GM21515 (cell line): ENCODE measurements around the gene SLIT3.

Experiments used
- ATAC-seq: cut with Tn5 transposase; IDR thresholded peaks from one replicate; pipeline ENCODE4 v1.9.1; 2021; ENCODE audit not compliant: unreplicated experiment

The SLIT3 gene

GRCh38 chr5:169006842-169007790, 293.8 kb downstream of the SLIT3 start:
- no peak for ATAC-seq

DNA sequence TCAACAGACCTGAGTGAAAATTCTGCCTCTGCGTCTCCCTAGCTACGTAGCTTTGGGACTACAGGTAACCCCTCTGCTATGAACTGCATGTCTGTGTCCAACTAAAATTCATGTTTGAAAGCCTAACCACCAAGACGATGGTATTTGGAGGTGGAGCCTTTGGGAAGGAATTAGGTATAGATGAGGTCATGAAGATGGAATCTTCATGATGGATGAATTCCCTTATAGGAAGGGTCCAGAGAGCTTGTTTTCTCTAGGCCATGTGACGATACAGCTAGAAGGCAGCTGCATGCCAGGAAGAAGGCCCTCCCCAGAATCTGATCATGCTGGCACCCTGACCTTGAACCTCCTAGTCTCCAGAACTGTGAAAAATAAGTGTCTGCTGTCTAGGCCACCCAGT, 296.4 kb downstream of the SLIT3 start:
- ATAC-seq, result no peak

GRCh38 chr5:169003721-169004541, 297.0 kb downstream of the SLIT3 start:
- ATAC-seq, result no peak

GRCh38 chr5:169002953-169003555, 297.9 kb downstream of the SLIT3 start:
- no peak for ATAC-seq

DNA sequence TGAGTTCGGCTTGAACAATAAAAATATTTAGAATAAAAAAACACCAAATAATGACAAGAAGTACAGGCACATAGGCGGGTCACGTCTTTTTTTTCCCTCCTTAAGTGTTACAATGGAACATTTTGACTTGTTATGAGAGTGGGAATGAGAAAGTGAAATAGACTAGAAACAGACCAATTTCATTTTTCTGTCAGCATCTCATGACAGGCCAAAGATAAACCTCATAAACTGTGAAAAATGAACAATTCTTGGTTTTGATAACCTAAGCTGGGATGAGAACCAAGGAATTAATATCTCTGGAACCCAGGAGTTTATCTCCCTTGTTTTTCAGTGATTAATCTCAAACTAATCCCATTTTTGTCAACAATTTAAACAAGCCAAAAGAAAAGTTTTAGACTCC, 299.5 kb downstream of the SLIT3 start:
- ATAC-seq, result no peak

- ATAC-seq, result no peak
Observed at GRCh38 chr5:168995024-168995423, 305.9 kb downstream of the SLIT3 start.

DNA sequence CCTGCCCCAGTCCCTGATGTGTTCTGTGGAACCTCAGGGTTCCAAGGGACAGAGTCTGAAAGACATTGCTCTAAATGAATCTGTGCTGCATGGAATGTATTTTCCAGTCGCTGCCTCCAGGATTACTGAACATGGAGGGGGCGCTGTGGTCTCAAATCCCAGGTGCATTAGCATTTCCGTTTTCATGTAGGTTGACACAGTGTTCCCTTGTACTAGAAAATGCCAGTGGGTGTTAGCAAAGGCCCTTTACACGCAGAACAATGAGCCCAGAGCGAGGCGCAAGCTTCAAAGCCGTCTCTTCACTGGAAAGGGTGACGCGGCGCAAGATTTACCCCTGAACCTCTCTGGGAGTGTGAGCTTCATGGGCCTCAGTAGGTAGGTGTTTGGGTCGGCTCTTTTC, 308.3 kb downstream of the SLIT3 start:
- no peak for ATAC-seq

GRCh38 chr5:168992016-168992415, 308.9 kb downstream of the SLIT3 start:
- no peak for ATAC-seq

DNA sequence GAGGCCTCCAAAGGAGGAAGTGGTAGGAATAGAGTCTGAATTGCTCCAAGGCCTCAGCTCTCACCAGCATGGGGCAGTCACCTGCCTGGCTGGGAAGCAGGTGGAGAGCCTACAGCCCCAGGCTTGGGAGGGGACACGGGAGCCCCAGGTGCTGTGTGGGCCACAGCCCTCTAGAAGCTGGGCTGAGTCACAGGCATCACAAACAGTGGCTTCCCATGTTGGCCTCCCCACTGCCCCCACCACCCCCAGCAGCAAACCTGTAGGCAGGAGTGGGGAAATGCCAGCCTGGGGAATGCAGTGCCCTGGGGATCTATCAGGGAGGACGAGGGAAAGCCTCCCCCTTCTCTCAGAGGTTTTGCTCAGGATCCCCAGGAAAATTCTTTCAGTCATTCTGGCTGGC, 309.6 kb downstream of the SLIT3 start:
- no peak for ATAC-seq

- no peak for ATAC-seq
Observed at GRCh38 chr5:168990679-168991078, 310.3 kb downstream of the SLIT3 start.

- ATAC-seq, result no peak
Observed at GRCh38 chr5:168989731-168990505, 311.0 kb downstream of the SLIT3 start.

DNA sequence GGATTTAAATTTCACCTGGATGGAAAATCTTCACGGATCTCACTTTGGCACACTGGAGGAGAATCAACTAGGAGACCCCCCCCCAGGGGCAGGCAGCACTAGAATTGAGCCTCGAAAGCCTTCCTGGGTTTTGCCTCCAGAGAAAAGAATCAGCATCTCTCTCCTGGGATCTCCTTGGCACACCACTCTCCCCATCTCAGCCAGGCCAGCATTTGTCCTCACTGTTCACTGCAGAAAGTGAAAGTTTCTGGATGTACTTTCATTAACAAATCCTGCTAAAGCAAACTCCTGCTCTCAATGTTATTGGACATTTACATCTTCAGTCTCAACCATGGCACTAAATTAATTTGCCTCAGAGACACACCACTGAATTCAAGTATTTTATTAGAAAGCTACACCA, 312.2 kb downstream of the SLIT3 start:
- ATAC-seq, result no peak

GRCh38 chr5:168987543-168988300, 313.2 kb downstream of the SLIT3 start:
- no peak for ATAC-seq

DNA sequence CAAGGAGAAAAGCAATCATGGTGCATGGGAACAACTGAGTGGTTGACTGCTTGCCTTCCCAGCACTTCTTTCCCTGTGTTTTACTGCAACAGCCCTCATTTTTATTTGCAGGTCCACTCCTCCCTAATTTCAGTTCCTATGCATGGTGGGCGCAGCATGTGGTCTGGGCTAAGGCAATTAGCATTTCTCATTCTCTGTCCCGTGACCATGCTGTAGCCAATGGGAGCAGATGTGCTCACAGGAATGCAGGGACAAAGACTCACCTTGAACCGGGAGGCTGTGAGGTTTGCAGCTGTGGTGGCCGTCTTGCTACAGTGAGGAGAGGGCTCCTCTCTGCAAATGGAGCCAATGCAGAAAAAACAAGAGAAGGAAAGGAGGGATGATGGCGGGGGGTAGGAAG, 315.5 kb downstream of the SLIT3 start:
- no peak for ATAC-seq

DNA sequence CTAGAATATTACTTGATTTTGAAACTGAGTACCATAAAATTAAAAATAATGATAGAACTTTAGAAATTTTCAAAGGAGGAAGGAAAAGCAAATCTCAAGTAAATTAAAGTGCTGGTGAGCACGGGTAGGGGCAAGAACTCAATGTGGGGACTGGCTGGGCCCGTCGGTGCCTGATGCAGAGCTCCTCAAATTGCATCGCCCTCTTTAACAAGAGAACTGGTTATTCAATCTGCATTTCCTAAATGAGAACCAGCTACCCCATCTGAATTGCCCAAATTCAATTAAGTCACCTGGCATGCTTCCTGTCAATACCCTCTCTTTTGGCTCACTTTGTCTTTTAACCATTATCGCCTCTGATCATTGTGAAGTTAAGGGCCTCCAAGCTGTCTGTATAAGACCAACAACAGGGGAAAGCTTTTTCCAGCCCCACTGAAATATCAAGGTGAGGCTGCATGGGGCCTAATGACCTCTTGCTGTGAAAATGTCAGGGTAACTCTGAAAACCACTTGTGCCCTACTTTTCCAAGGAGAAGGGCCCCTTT, 316.7 kb downstream of the SLIT3 start:
- ATAC-seq, result no peak

DNA sequence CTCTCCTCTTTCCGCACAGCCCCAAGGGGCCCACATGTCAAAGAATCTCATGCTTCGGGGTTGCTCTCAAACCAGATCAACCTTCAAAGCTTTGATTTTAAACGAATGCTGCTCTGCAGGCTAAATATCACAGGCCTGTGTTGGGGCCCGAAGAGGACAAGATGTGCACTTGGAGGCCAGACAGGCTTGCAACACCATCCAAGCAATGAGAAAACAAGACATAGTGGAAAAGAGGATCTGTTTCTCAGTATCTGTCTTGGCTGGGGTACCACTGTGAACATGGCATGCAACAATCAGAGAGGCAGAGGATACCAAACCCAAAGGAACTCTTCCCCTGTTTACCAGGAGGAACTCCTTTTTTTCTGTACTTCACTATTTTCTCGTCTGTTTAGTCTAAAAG, 321.8 kb downstream of the SLIT3 start:
- ATAC-seq, result no peak

DNA sequence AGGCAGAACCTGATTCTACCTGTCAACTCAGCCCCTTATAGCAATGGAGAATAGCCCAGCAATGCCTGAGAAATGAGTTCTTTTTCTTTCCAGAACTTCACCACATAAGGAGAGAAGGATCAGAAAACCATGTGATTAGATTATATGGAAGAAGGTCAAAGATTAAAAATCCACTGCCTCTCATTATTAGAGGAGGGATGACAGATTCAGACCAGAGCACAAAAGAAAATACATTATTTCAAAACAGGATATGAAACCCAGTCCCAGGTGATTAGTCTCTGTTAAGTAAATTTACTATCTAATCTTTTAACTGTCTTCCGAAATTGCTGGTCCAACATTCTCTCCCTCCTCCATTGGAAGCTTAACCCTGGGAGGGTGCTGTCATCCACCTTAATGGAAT, 322.4 kb downstream of the SLIT3 start:
- ATAC-seq, result no peak

GRCh38 chr5:168978015-168978414, 322.9 kb downstream of the SLIT3 start:
- no peak for ATAC-seq

DNA sequence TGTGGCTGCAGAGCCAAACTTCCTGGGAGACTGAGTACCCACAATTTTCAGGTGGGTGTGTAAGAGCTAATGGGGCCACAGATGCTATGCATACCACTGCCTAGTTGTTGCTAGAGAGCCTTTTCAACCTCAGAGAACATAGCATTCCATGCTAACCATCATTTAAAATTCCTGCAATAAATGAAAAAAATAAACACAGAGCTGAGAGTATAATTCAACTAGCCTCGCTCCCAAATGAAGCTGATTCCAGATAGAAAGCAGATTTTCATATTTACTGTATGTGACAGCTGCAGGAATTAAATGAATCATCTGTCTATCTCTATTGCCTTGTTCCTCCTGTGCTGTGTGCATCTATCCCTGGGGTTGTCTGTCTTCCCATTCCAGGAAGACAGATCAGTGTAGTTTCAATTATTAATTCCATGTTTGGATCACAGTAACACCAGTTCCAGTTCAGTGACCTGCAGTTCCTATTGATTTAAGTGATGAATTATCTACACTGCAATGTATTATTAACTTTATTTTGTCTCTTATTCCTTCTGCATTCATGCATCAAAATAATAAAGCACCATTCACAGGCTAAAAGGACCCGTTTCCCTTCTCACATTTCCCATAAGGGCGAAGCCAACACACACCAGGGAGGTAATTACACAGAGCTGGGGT, 324.5 kb downstream of the SLIT3 start:
- ATAC-seq, result no peak
